Stimulated activated CD8-positive, alpha-beta memory T cell treated with anti-CD3 and anti-CD28 coated beads, Interleukin-4, amount 100 ng/mL, for 4 hours (primary cell): ENCODE measurements around the gene SPCS1.
"Not testable (repeated sequence)": the region's sequence is repeated elsewhere in the genome, so short reads cannot be mapped to it uniquely, and the experiment has no call there.

Experiments
- DNase-seq, 2 donors: peaks; one replicate each; pipeline ENCODE4 v3.0.0-alpha.2; 2020; ENCODE audit warnings: low read depth in 2 of 2, low spot score in 1 of 2

Gene SPCS1

DNA sequence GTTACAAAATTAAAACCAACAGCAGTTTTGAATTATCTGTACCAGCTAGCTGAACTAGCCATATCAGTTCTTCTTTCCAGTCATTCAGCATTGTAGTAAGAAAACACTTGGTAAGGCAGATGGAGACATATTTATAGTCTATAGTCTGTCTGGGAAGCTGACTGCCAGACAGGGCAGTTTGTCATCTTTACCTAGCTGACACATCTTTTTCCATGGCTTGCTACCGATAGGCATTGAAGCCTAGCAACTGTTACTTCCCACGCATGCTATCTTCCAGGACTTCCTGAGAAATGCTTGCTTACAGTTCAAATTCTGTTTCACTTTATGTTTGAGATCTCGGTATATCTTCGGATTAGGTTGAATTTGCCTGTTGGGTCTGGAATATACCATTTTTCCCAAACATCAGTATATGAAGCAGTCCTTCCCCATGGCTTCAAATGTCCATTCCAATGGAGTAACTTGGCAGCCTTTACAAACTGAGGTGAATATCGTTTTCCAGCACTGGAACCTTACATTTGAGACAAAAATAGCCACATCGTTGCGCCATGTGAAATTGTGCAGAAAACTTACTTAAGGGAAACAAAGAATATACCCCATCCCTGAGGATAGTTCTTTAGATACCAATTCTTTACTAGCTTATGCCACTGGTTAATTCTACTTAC is 11.2 kb upstream of the SPCS1 start:
- DNase-seq, result no peak

DNA sequence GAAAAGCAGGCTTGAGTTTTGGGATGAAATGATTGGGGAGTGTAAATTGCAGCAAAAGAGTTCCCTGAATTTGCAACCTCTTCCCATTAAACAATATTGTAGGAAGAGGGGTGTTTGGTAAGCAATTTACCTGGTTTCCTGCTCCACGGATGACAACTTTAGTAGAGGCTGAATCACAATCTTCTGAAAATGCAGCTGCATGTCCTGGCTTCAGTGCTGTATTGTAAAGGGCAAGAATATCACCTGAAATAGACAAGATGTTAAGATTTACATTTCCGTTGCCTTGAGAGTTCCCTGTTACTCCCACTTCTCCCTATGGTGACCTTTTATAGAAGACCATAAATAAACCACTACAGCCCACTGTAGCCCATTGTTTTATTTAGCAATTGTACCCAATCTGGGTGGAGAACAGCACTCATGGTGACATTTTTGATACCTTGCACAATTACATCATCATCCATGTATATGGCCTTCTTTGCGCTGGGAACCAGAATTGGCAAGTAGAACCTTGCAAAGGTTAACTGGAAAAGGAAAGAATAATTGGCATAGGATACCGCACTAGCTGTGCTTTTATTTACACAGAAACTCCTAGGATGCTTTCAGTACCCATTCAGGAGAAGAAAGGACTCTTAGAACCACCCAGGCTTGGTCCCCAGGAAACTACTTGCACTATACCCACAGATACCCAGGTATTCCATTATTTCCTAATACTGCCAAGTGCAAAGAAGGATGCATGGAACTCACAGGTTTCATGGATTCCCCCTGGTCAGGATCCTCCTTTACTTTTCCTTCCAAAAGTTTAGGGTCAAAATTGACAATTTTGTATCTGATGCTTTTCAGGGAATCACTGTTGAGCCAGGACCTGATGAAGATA is 9.9 kb upstream of the SPCS1 start:
- no peak for DNase-seq

DNA sequence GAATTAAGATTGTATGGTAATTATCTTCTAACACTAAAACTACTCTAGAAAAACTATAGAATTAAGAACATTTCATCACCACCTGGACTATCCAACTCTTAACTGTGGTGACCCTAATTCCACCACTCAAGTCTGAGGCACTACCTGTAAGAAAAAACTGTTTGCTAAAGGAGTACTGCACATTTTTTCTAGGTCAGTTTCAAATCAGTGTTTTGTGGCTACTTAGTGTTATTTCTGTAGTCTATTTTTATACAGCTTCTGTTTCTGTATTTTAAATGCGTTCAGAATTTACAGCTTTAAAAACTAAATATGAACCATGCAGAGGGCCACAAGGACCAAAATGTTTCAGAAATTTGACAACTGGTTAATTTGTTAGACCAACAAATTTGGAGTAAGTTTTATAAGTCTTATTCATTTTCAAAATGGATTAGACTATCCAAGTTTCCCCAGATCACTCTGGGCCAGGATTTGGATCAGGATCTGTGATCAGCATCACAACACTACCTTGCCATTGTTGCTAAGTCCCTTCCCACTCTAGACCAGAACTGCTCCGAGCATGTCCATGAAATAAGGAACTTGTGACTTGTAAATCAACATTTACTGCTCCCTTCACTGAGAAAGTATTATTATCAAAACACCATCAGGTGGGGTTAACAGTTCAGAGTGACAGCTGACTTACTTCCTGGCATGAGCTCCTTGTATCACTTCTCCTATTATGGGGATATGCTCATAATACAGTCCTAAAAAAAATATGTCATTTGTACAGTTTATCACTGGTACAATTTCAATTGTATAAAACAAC is 8.9 kb upstream of the SPCS1 start:
- DNase-seq, result no peak

DNA sequence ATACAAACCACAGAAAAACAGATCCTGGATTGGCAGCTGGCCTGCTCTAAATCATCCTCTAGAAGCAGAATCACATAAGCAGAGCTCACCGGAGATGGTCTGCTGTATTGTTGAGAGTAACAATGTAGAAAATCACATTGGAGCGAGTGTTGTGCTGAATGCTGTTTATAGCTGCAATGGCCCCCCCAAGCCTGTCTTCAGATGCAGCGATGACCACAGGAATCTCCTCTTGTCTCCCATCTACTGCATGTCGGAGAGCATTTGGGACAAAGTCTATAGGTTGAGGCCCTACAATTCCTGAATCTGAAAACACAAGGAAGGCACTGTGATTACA is 8.3 kb upstream of the SPCS1 start:
- DNase-seq, result no peak

DNA sequence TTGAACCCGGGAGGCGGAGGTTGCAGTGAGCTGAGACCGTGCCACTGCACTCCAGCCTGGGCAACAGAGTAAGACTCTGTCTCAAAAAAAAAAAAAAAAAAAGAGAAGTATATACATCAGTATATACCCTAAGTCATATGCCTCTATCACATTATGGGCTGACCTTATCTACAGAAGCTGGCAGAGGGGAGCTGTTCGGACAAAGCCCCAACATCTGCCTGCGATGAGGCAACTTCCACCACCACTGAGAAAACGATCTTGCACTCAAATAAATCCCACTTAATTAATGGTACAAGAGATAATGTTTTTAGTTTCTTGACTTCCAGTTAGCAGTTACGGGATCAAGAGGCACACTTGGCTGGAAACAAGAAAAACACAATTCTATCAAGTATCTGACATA is 2.6 kb upstream of the SPCS1 start:
- no peak for DNase-seq

DNA sequence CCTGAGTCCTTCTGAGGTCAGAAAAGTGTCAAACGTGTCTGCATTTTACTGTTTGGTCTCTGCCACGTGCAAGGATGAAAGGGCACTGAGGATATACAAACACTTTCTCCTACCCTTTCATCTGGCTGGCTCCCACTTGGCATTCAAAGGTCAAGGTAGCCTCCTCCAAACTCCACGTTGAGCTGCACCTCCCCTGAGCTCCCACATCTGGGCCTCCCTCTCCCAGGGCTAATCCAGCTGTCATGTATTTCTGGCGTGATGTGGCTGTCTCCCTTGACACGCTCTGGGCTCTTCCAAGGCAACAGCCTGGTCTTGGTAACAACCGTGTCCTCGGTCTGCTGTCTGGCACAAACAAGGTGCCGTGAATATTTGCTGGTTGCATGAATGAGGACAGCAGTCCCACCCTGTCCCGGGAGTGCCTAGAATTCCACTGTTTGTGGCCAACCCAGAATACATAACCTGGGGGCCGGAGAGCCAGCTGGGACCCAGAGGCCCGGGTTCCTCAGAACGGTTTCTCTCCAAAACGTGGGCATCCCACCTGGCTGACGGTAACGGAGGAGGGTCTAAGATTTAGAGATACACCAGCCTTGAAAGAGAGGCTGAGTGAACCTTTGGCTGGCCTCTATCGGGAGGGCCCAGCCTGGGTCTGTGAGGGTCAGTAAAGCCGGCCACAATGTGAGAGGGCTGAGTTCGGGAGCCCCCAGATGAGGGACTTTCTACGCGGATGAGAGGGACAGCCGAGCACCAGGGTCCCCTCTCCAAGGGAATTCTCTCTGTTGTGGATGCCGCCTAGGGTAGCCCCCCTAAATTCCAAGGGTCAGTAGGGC is 1.1 kb upstream of the SPCS1 start:
- no peak for DNase-seq

DNA sequence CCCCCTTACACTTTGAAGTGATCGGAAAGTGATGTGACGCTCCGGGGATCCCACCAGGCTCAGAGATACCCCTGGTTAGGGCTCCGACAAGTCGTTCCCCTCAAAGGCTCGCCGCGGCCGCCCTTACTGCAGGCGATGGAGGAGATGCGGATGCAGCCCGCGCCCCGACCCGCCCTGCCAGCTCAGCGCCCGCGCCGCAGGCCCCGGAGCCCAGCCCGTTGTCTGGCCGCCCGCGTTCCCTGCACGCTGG is 543 bp upstream of the SPCS1 start:
- DNase-seq, result no peak

DNA sequence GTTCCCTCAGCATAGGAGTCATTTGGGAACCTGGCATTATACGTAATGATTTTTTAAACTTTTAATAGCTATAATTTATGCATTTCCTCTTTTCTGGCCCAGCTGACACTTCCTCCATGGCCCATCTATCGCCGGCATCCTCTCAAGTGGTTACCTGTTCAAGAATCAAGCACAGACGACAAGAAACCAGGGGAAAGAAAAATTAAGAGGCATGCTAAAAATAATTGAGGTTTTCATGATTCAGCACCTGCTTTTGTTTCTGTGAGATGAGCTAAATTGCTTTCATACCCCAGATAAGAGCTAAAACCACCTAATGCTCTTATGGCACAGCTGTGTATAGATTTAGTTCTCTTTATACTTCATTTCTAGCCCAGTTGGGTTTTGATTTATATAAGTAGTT is 1.7 kb downstream of the SPCS1 start:
- DNase-seq, result no peak

DNA sequence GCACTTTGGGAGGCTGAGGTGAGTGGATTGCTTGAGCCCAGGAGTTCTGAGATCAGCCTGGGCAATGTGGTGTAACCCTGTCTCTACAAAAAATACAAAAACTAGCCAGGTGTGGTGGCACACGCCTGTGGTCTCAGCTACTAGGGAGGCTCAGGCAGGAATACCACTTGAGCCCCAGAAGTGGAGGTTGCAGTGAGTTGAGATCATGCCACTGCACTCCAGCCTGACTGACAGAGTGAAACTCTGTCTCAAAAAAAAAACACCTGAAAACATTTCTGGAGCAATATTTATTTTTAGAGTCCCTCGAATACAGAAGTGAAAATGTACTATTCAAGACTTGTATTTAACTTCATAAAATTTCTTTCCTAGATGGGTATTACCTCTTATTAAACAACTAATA is 4.6 kb downstream of the SPCS1 start:
- no peak for DNase-seq

DNA sequence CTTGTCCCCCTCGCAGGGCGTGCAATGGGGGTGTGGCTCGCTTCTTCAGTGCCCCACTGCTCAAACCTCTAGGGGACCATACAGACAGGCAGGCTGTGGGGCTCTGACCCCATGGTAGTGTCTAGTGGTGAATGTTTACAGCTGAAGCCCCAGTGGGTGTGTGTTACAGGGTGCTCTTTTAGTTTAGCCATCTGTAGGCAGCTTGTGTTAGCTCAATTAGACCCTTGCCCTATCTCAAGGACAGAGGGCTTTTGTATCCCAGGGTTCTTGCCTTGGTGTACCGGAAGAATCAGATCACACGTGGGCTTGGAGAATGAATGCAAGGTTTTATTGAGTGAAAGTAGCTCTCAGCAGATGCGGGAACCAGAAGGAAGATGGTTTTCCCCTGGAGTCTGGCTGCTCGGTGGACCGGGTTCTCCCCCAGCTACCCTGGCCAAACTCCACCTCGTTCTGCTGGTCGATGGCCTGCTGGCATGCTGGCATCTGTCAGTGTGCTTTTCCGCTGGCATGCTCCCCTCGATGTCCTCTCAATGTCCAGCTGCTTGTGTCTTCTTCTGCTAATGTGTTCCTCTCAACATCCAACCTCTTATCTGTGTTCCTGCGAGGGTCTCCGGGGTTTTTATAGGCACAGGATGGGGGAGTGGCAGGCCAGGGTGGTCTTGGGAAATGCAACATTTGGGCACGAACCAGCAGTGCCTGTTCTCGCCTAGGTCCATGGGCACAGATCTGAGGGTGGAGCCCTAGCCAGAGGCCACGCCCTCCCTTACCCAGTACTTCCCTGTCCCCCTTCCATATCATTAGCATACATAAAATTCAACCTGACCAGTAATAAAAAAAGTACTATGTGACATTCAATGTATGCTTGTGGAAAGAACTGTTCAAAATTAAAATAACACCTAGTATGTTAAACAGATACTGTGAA is 6.6 kb downstream of the SPCS1 start:
- DNase-seq, result no peak

DNA sequence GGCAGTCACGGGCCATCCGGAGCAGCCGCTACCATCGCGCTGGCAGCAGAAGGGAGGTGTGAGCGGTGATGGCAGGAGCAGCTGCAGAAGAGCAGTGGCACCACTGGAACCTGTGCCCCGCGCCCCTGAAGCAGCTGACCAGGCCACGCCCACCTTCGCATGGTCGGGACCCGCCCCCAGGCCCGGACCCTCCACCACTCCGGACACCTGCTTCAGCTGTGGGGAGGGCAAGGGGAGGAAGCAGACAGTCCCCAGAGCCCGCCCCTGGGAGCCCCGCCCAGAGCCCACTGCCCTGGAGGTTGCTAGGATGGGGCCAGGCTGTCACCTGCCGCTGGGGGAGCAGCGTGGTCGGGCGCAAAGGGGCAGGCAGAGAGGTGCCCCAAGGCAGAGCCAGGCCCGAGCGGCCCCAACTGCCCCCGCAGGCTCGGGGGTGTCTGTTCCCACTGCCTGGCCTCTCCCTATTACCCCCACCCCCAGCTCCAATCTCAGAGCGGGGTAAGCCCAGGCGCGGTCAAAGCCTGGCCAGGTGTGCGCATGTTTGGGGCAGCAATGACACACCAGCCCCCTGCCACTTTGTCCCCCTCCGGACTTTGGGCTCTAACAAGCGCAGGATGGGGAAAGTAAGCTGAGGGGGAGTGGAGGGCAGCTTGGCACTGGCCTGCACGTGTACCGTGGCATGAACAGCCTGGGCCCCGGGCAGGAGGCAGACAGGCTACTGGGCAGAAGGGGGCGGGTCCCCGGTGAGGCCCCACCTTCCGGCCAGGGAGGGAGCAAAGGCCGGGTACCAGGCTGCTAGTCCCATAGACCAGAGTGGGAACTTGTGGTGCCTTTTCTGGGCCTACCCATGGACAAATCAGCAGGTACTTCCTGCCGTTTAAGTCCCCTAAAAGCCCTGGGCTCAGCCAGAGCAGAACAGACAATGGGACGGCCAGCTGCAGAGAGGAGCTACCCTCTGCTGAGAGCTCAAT is 8.7 kb downstream of the SPCS1 start:
- no peak for DNase-seq

DNA sequence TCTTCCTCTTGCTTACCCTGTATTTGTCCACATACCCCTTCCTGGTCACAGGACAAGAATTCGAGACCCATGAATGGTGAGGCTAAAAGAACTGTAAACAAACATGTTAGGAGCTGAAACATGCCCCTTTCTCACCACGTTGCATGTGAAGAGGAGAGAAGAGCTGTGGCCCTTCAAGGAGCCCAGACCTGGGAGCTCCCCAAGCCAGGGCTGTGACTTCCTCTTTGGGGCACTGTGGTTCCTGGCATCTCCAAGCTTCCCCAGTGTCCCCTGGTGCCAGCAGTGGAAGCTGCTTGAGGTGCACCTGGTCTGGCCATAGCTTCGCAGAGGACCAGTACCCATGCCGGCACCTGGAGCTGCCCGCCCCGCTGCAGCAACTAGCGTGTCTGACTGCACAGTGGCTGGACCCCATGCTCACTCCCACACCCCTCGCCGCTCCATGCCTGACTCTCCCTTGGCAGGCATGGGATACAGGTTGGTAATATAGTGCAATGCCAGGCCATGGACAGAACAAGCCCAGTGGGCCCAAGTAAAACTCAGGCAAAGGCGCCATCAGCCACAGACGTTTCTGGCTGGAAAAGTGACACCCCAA is 9.9 kb downstream of the SPCS1 start:
- DNase-seq, result no peak

DNA sequence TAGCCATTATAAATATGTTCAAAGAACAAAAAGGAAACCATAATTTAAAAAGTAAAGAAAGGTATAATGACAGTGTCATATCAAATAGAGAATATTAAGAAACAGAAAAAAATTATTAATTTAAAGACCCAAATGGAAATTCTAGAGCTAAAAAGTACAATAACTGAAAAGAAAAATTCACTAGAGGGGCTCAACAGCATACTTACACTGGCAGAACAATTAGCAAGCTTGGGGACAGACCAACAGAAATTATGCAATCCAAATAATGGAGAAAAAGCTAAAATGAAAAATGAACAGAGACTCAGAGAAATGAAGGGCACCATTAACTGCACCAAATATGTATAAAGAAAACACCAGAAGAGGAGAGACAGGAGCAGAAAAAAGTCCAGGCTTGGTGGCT is 13.7 kb downstream of the SPCS1 start:
- no peak for DNase-seq

DNA sequence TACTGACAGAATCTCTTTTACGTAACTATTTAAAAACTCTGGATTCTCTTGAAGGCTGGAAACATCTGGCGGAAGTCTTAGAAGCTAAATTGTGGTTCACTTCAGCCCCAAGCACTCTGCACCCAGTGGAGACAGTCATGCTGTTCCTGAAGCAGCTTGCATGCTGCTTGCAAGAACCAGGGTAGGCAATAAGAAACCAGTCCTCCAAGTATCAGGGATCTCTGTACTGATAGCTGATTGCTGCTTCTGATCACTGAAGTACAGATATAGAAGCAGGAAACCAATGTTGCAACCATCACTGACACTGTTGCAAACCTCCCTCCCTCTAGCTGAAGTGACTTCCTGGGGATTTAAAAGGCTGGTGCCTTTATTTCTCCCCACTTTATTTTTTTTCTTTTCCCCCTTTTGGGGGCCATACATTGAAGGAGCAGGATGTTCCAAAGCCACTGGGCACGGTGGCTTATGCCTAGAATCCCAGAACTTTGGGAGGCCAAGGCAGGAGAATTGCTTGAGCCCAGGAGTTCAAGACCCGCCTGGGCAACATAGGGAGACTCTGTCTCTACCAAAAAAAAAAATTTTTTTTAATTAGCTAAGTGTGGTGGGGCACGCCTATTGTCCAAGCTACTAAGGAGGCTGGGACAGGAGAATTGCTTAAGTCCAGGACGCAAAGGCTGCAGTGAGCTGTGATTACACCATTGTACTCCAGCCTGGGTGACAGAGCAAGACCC is 15.3 kb downstream of the SPCS1 start:
- no peak for DNase-seq

DNA sequence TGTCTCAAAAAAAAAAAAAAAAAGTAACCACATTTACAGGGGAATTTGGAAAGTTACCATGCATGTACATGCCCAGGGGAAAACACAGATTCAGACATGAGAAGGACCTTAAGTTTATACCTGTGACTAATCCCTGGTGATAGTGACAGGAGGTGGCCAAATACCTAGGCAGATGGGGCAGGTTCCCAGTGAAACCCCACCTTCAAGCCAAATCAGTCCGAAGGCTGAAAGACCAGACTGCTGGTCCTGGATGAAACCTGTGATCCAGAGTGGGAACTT is 15.8 kb downstream of the SPCS1 start:
- DNase-seq, result no peak

DNA sequence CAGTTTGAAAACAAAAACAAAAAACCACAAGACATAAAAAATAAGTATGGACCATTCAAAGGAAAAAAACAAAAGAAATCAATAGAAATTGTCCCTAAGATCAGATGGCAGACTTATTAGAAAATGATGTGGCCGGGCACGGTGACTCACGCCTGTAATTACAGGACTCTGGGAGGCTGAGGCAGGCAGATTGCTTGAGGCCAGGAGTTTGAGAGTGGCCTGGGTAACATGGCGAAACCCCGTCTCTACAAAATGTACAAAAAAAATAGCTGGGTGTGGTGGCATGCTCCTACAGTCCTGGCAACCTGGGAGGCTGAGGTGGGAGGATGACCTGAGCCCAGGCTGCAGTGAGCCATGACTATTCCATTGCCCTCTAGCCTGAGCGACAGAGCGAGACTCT is 16.6 kb downstream of the SPCS1 start:
- no peak for DNase-seq

DNA sequence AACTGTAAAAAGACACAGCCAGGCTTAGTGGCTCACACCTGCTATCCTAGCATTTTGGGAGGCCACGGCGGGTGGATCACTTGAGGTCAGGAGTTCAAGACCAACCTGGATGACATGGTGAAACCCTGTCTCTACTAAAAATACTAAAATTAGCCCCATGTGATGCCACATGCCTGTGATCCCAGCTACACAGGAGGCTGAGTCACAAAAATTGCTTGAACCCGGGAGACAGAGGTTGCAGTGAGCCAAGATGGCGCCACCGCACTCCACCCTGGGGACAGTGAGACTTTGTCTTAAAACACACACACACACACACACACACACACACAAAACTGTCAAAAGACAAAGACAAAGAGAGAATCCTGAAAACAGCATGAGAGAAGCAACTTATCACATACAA is 18.0 kb downstream of the SPCS1 start:
- DNase-seq, result no peak

DNA sequence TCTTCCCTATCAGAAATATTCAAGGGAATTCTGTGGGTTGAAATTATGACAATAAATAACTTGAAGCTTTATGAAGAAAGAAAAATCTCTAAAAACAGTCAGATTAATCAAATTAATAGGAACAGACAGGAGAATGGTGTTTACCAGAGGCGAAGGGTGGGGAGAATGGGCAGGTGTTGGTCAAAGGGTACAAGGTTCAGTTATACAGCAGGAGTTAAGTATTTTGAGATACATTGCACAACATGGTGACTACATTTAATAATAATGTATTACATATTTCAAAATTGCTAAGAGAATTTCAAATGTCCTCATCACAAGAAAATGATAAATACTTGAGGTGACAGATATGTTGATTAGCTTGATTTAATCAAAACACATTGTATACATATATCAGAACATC is 18.6 kb downstream of the SPCS1 start:
- no peak for DNase-seq

DNA sequence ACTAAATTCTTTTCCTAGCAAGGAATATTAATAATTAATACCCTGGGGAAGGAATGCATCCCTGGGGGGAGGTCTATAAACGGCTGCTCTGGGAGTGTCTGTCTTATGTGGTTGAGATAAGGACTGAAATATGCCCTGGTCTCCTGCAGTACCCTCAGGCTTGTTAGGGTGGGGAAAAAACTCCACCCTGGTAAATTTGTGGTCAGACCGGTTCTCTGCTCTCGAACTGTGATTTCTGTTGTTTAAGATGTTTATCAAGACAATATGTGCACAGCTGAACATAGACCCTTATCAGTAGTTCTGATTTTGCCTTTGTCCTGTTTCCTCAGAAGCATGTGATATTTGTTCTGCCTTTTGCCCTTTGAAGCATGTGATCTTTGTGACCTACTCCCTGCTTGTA is 22.8 kb downstream of the SPCS1 start:
- not testable (repeated sequence) for DNase-seq
